ENCODE measurements around the gene PCDH9.

PCDH9 gene

GRCh38 chr13:66362485-66362884 is 867.7 kb downstream of the PCDH9 start:
- in situ Hi-C loops (cut with MboI; ENCODE audit: low sequenced_read_pairs): no loop called here

- in situ Hi-C loops (cut with MboI; ENCODE audit: low sequenced_read_pairs): no loop called here
Measured at GRCh38 chr13:66359910-66360552, 870.1 kb downstream of the PCDH9 start.

GRCh38 chr13:66359393-66359792 is 870.7 kb downstream of the PCDH9 start:
- in situ Hi-C loops (cut with MboI; ENCODE audit: low sequenced_read_pairs): no loop called here

DNA sequence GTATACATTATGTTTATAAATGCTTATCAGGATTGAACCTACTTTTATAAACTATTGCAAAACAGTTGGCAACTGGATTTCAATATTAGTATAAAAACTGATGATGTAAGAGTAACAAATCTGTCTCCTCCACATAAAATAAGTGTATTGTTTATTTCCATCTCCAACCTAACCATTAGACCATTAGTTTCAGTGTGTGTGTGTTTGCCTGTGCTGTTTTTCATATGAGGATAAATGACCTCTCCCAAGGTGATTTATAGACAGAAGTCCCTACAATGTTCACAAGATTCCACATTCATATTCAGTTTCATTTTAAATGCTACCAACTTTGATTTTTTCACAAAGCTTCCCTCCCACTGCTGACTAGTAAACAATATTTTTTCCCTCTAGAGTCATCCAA is 871.6 kb downstream of the PCDH9 start:
- in situ Hi-C loops (cut with MboI; ENCODE audit: low sequenced_read_pairs): no loop called here

DNA sequence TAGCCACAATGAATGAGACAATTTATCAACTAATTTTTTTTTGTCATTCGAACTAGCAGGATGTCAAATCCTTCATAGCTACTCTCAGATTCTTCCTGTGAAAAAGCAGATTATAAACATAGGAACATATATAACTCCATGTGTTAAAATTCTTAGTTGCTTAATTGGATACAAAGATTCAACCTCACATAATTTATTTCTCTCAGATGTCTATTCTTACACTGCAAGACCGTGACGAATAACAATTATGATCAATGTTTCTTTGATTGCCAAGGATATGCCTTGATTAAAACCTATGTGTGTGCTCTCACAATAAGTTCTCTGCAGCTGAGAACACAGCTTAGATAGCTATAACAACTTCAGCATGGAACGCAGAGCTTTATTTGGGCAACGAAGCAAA is 872.7 kb downstream of the PCDH9 start:
- in situ Hi-C loops (cut with MboI; ENCODE audit: low sequenced_read_pairs): no loop called here

- in situ Hi-C loops (cut with MboI; ENCODE audit: low sequenced_read_pairs): no loop called here
Measured at GRCh38 chr13:66354879-66355751, 875.0 kb downstream of the PCDH9 start.

DNA sequence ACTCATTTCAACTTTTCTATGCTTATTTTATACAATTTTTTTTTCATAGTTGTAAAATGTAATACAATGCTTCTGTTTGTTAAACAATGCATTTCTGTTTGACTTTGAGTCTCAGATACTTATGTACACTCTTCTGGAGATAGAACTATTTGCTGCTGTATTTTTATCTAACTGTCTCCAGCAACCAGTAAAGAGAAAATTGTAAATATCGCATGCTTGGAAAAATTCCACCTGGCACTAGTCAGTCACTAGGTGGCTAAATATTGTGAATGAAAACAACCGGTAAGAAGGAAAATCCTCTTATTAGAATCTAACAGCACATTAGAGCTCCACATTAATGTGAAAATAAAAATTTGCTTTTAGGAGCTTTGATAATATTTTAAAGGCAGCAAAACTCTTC is 876.5 kb downstream of the PCDH9 start:
- in situ Hi-C loops (cut with MboI; ENCODE audit: low sequenced_read_pairs): no loop called here

- in situ Hi-C loops (cut with MboI; ENCODE audit: low sequenced_read_pairs): no loop called here
Measured at GRCh38 chr13:66349966-66350365, 880.2 kb downstream of the PCDH9 start.

- in situ Hi-C loops (cut with MboI; ENCODE audit: low sequenced_read_pairs): no loop called here
Measured at GRCh38 chr13:66348745-66349690, 881.1 kb downstream of the PCDH9 start.

DNA sequence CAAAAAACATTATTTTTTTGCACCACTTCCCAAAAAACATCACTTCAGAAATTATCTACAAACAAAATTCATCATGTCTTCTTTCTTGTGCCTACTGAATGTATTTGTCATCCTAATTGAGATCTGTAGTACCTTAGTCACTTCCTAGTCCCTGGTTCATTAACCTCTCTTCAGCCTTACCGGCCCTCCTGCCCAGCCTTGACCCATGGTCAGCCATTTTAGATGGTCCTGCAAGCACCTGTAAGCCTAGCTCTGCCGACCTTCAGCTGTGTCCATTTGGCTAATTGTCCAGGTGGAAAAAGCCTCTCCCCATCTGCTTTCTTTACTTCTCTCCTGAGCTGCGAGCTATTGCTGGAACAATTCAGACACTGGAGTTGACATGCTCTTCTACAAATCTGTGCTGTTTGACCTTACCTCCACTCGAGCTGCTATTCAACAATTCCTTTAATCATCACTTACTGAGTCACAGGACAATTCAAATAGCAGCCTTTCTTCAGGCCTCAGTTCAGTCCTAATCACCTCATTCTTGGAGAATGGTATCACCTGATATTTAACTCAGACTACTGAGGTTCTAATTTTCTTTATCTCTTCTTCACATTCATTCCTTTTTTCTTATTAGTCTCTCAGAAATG is 882.5 kb downstream of the PCDH9 start:
- in situ Hi-C loops (cut with MboI; ENCODE audit: low sequenced_read_pairs): no loop called here

DNA sequence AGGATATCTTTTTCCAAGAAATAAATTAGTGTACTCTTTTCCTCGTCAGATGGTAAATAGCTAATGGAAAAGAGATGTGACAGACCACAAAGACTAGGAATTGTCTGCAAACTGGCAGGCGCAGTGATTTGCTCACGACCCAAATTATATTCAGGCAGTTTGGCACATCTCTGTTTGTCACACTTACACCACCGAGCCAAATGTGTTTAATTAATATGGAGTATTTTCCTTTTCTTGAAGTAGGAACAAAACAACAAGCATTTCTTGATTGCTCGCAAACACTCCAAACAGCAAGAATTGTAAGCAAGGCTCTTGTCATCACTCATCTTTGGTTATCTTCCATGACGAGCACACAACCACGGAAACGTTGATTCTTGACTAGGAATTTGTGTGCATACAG is 884.2 kb downstream of the PCDH9 start:
- in situ Hi-C loops (cut with MboI; ENCODE audit: low sequenced_read_pairs): no loop called here

DNA sequence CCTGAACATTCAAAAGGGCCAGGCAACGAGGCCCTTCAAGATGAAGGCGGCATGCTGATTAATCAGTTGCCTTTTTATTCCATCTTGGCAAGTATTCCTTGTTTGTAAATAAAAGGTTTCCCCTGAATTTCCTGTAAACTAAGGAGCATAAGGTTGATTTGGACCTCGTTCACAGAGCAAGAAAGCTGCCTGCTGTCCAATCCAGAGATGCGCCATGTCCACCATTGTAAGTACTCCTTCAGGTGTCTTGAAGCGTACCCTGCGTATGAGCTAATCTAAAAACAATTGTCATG is 884.7 kb downstream of the PCDH9 start:
- in situ Hi-C loops (cut with MboI; ENCODE audit: low sequenced_read_pairs): no loop called here

- in situ Hi-C loops (cut with MboI; ENCODE audit: low sequenced_read_pairs): no loop called here
Measured at GRCh38 chr13:66344805-66345517, 885.2 kb downstream of the PCDH9 start.

GRCh38 chr13:66343224-66343828 is 886.8 kb downstream of the PCDH9 start:
- in situ Hi-C loops (cut with MboI; ENCODE audit: low sequenced_read_pairs): no loop called here

DNA sequence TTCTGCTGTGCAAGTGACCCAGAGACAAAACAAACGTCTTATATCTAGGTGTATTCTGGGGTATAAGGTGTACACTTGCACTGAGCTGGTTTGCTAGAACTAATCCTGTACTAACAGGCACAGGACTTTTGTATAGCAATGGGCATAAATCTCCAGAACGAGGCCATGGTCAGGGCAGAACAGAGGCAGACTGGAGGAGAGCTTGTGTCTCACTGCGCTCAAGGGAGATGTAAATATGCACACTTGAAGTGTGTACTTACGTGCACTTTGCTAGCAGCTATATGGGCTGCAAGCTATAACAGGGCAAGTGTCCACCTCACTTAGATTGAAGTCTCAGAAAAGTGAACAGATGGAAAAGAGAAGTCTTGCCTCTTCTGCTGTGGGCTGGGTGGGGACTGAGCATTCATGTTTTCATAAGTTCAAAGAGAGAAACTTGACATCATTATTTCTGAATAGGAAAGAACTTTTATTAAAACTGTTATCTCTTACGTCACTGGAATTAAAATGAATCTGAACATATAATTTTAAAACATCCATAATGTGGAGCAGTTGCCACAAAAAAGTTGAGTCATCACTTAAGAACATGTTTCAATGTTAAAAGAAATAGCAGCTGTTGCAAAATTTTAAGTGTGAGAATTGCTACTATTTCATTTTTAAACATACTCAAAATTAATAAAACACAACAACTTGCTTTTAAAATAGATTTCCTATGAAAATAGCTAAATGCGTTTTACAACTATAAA is 888.3 kb downstream of the PCDH9 start:
- in situ Hi-C loops (cut with MboI; ENCODE audit: low sequenced_read_pairs): no loop called here

DNA sequence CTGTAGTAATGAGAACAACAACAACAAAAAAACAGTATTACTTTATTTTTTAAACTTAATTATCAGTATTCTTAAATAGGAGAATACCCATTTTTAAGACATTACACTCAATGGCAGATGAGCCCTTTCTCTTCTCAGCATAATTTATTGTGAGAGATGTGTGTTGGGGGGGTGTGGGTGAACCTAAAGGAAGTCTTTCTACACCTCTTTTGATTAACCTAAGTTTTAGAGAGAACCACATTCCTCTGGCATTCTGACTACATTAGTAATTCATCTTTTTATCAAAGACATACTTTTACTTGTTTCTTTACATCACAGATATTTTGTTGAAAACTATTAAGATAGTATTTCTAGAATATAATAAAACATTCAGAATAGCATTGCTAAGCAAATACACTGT is 890.9 kb downstream of the PCDH9 start:
- in situ Hi-C loops (cut with MboI; ENCODE audit: low sequenced_read_pairs): no loop called here

- in situ Hi-C loops (cut with MboI; ENCODE audit: low sequenced_read_pairs): no loop called here
Measured at GRCh38 chr13:66338542-66338941, 891.6 kb downstream of the PCDH9 start.

DNA sequence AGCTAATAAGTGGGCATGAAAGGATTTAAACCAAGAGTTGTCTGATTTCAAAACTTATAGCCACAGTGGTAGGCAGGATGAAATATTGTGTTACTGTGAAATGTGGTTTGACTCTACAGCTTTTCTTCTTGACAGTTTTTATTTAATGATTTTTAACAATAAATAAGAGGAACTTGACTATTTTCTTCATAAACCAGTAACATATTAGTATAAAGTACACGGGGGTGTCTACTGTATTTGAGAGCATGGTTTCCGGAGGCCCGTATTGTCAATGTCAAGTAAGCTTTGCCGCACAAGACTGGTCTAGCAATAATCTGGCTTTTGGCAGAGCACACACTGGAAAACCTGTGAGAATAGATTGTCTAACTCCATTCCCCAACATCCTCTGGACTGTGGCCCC is 894.5 kb downstream of the PCDH9 start:
- in situ Hi-C loops (cut with MboI; ENCODE audit: low sequenced_read_pairs): no loop called here

DNA sequence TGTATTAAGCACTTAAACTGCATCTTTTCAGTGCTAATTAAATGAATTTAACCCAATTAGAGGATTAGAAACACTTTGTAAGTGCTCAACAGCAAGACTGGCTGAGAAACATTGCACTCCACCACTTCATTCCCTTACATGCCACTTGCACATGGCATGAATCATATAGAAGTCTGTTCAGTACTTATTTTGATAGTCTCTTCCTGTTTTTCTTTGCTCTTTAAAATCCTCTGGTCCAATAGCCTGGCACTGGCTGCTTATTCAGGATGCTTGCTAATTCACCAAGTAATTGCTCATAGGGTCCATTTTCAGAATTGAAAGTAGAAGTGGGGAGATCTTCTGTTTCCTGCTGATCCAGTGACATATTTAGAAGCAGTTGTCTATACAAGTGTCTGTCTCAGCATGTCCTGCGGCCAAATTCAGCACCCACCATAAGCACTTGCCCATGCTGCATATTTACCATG is 900.1 kb downstream of the PCDH9 start:
- in situ Hi-C loops (cut with MboI; ENCODE audit: low sequenced_read_pairs): no loop called here

Data from HL-60/S4 (cell line).